Measurements from ENCODE around the gene TRIML2. TPM values are rescaled to one million over a fixed set of nuclear protein-coding genes. Genes with fewer than 3 reads are reported as not detected.

TRIML2 gene
- polyA plus RNA-seq, 1 donor from 2014 or later = not detected

GRCh38 chr4:188121530-188121929, 12.1 kb upstream of the TRIML2 start:
- no peak overlapping the region for H3K9ac ChIP-seq (ENCODE audit: low read length)
- no peaks in the 10 kb centered on the region for H4K20me1 ChIP-seq (ENCODE audit: insufficient read depth)
- no peak overlapping the region for H3K4me3 ChIP-seq (ENCODE audit: low read length)
- no peaks in the 10 kb centered on the region for H3F3A ChIP-seq (ENCODE audit: insufficient read depth, low read length, poor library complexity, severe bottlenecking)
- TF ChIP-seq MXI1 (conservative IDR thresholded peaks at IDR 0.05; ENCODE audit: poor library complexity, severe bottlenecking) (no peak), POLR2AphosphoS5 (IDR thresholded peaks at IDR 0.05) (no peak), RAD21 (conservative IDR thresholded peaks at IDR 0.05) (no peak), CTCF (IDR thresholded peaks at IDR 0.05; ENCODE audit: poor library complexity, severe bottlenecking) (no peak), TAF1 (IDR thresholded peaks at IDR 0.05; ENCODE audit: low read depth) (no peak), SMC3 (conservative IDR thresholded peaks at IDR 0.05; ENCODE audit: poor library complexity) (no peak), EZH2 (IDR thresholded peaks at IDR 0.05; ENCODE audit: borderline replicate concordance, insufficient read depth, low read length, poor library complexity, severe bottlenecking) (no peak), EP300 (conservative IDR thresholded peaks at IDR 0.05; ENCODE audit: poor library complexity, severe bottlenecking) (no peak), REST (IDR thresholded peaks at IDR 0.05; ENCODE audit: borderline replicate concordance) (no peak)
- no peaks in the 10 kb centered on the region for H3K79me2 ChIP-seq (replicated peaks; ENCODE audit: insufficient read depth, low read length)
- H3K4me2 ChIP-seq (ENCODE audit: low read length) = no peak overlapping the region
- no peaks in the 10 kb centered on the region for H3K9me3 ChIP-seq (ENCODE audit: low read length)
- H3K36me3 ChIP-seq (ENCODE audit: insufficient read depth, low read length) = no peaks in the 10 kb centered on the region
- H3K27me3 ChIP-seq (ENCODE audit: insufficient read depth, low read depth, low read length) = no peaks in the 10 kb centered on the region
- no peaks in the 10 kb centered on the region for H3K9me2 ChIP-seq (ENCODE audit: insufficient read depth, low read length)
- H3K27ac ChIP-seq (ENCODE audit: low read length) = no peak overlapping the region
- no peak overlapping the region for H2AFZ ChIP-seq (ENCODE audit: low read depth, low read length)

GRCh38 chr4:188117631-188118324, 8.4 kb upstream of the TRIML2 start:
- no peak for TF ChIP-seq TAF1 (IDR thresholded peaks at IDR 0.05; ENCODE audit: low read depth)
- no peak for TF ChIP-seq EZH2 (IDR thresholded peaks at IDR 0.05; ENCODE audit: borderline replicate concordance, insufficient read depth, low read length, poor library complexity, severe bottlenecking)
- TF ChIP-seq EP300 (conservative IDR thresholded peaks at IDR 0.05; ENCODE audit: poor library complexity, severe bottlenecking) = no peak
- TF ChIP-seq RAD21 (conservative IDR thresholded peaks at IDR 0.05) = no peak
- no peak for TF ChIP-seq MXI1 (conservative IDR thresholded peaks at IDR 0.05; ENCODE audit: poor library complexity, severe bottlenecking)
- no peak for TF ChIP-seq CTCF (IDR thresholded peaks at IDR 0.05; ENCODE audit: poor library complexity, severe bottlenecking)
- Histone ChIP-seq H3K36me3 (ENCODE audit: insufficient read depth, low read length) (no peaks in the 10 kb centered on the region), H3K4me3 (ENCODE audit: low read length) (no peak overlapping the region), H4K20me1 (ENCODE audit: insufficient read depth) (no peaks in the 10 kb centered on the region), H3K27ac (ENCODE audit: low read length) (no peak overlapping the region), H3K4me2 (ENCODE audit: low read length) (no peak overlapping the region), H3F3A (ENCODE audit: insufficient read depth, low read length, poor library complexity, severe bottlenecking) (no peaks in the 10 kb centered on the region), H3K9me3 (ENCODE audit: low read length) (no peaks in the 10 kb centered on the region), H3K9ac (ENCODE audit: low read length) (no peak overlapping the region), H3K79me2 (replicated peaks; ENCODE audit: insufficient read depth, low read length) (no peaks in the 10 kb centered on the region), H3K9me2 (ENCODE audit: insufficient read depth, low read length) (no peaks in the 10 kb centered on the region), H2AFZ (ENCODE audit: low read depth, low read length) (no peak overlapping the region), H3K27me3 (ENCODE audit: insufficient read depth, low read depth, low read length) (no peaks in the 10 kb centered on the region)

Data from neural cell (in vitro differentiated cells).